Duodenal mucosa (tissue), 2 donors: Measurements from ENCODE around the gene NAA10.

Experiments
- H3K27ac ChIP-seq: one replicate; pipeline ENCODE4 v1.7.0; 2013; ENCODE audit warnings: low read depth, low read length
- H3K27me3 ChIP-seq, 2 donors: one replicate each; pipeline ENCODE4 v1.7.0; 2013; ENCODE audit warnings: low read length in 2 of 2, control low read depth in 1 of 2; ENCODE audit not compliant: insufficient read depth in 2 of 2, control insufficient read depth in 1 of 2
- H3K36me3 ChIP-seq, 2 donors: one replicate each; pipeline ENCODE4 v1.7.0; 2013; ENCODE audit warnings: low read length in 2 of 2, control low read depth in 1 of 2; ENCODE audit not compliant: insufficient read depth in 2 of 2, control insufficient read depth in 1 of 2
- H3K4me1 ChIP-seq, 2 donors: one replicate each; pipeline ENCODE4 v1.7.0; 2013; ENCODE audit warnings: low read length in 2 of 2, control low read depth in 1 of 2; ENCODE audit not compliant: insufficient read depth in 2 of 2, control insufficient read depth in 1 of 2
- H3K4me3 ChIP-seq, 2 donors: one replicate each; pipeline ENCODE4 v1.7.0; 2013; ENCODE audit warnings: low read length in 2 of 2, low read depth in 1 of 2
- H3K9ac ChIP-seq, 2 donors: one replicate each; pipeline ENCODE4 v1.7.0; 2013; ENCODE audit warnings: low read length in 2 of 2, low read depth in 1 of 2
- H3K9me3 ChIP-seq, 2 donors: one replicate each; pipeline ENCODE4 v1.7.0; 2013; ENCODE audit warnings: low read length in 2 of 2, control low read depth in 1 of 2; ENCODE audit not compliant: control insufficient read depth in 1 of 2

Gene NAA10

GRCh38 chrX:153902385-153902784, 32.5 kb downstream of the NAA10 start:
- Histone ChIP-seq H3K27me3 (no peaks in the 10 kb centered on the region), H3K4me3 (no peak overlapping the region), H3K4me1 (peaks cover 3 to 5% of the 10 kb centered on the region in 2 donors), H3K36me3 (no peaks in the 10 kb centered on the region), H3K9me3 (no peaks in the 10 kb centered on the region), H3K27ac (no peak overlapping the region), H3K9ac (no peak overlapping the region)

- Histone ChIP-seq H3K27ac (no peak overlapping the region), H3K36me3 (no peaks in the 10 kb centered on the region), H3K4me1 (peaks cover 3 to 5% of the 10 kb centered on the region in 2 donors), H3K4me3 (no peak overlapping the region), H3K9ac (no peak overlapping the region), H3K27me3 (no peaks in the 10 kb centered on the region), H3K9me3 (no peaks in the 10 kb centered on the region)
Observed at GRCh38 chrX:153901753-153902140, 33.1 kb downstream of the NAA10 start.

- no peak overlapping the region for H3K9ac ChIP-seq
- H3K27me3 ChIP-seq = no peaks in the 10 kb centered on the region
- peaks cover 3 to 5% of the 10 kb centered on the region in 2 donors for H3K4me1 ChIP-seq
- no peak overlapping the region for H3K27ac ChIP-seq
- no peaks in the 10 kb centered on the region for H3K36me3 ChIP-seq
- H3K9me3 ChIP-seq = no peaks in the 10 kb centered on the region
- H3K4me3 ChIP-seq = no peak overlapping the region
Observed at GRCh38 chrX:153900831-153901752, 33.7 kb downstream of the NAA10 start.

GRCh38 chrX:153897899-153898298, 36.9 kb downstream of the NAA10 start:
- no peaks in the 10 kb centered on the region for H3K27me3 ChIP-seq
- no peak overlapping the region for H3K27ac ChIP-seq
- H3K36me3 ChIP-seq = no peaks in the 10 kb centered on the region
- H3K4me1 ChIP-seq = no peaks in the 10 kb centered on the region
- no peaks in the 10 kb centered on the region for H3K9me3 ChIP-seq
- H3K4me3 ChIP-seq = no peak overlapping the region
- no peak overlapping the region for H3K9ac ChIP-seq

GRCh38 chrX:153889123-153889522, 45.7 kb downstream of the NAA10 start:
- no peak overlapping the region for H3K4me3 ChIP-seq
- H3K9ac ChIP-seq = no peak overlapping the region
- H3K4me1 ChIP-seq = peaks cover 0 to 4% of the 10 kb centered on the region in 2 donors
- H3K9me3 ChIP-seq = no peaks in the 10 kb centered on the region
- no peak overlapping the region for H3K27ac ChIP-seq
- no peaks in the 10 kb centered on the region for H3K36me3 ChIP-seq
- H3K27me3 ChIP-seq = peaks cover 11 to 20% of the 10 kb centered on the region in 2 donors

GRCh38 chrX:153888344-153888743, 46.5 kb downstream of the NAA10 start:
- H3K4me3 ChIP-seq = no peak overlapping the region
- peaks cover 15 to 25% of the 10 kb centered on the region in 2 donors for H3K27me3 ChIP-seq
- H3K27ac ChIP-seq = no peak overlapping the region
- H3K4me1 ChIP-seq = peaks cover 0 to 4% of the 10 kb centered on the region in 2 donors
- H3K9me3 ChIP-seq = no peaks in the 10 kb centered on the region
- H3K9ac ChIP-seq = no peak overlapping the region
- no peaks in the 10 kb centered on the region for H3K36me3 ChIP-seq

- Histone ChIP-seq H3K9ac (no peak overlapping the region), H3K27ac (no peak overlapping the region), H3K4me1 (peaks cover 0 to 4% of the 10 kb centered on the region in 2 donors), H3K9me3 (no peaks in the 10 kb centered on the region), H3K27me3 (peaks cover 15 to 25% of the 10 kb centered on the region in 2 donors), H3K36me3 (no peaks in the 10 kb centered on the region), H3K4me3 (no peak overlapping the region)
Observed at GRCh38 chrX:153887385-153887784, 47.5 kb downstream of the NAA10 start.

- H3K27ac ChIP-seq = no peak overlapping the region
- peaks cover 0 to 4% of the 10 kb centered on the region in 2 donors for H3K4me1 ChIP-seq
- no peak overlapping the region for H3K4me3 ChIP-seq
- no peaks in the 10 kb centered on the region for H3K9me3 ChIP-seq
- no peak overlapping the region for H3K9ac ChIP-seq
- H3K36me3 ChIP-seq = no peaks in the 10 kb centered on the region
- peaks cover 15 to 25% of the 10 kb centered on the region in 2 donors for H3K27me3 ChIP-seq
Observed at GRCh38 chrX:153886915-153887314, 47.9 kb downstream of the NAA10 start.

GRCh38 chrX:153885968-153886903, 48.6 kb downstream of the NAA10 start, which contains the start of gene L1CAM:
TSS of gene L1CAM (minus strand) at chrX:153886173. CDS start at chrX:153875836, 10,337 bp downstream.
- Histone ChIP-seq H3K36me3 (no peaks in the 10 kb centered on the region), H3K9me3 (no peaks in the 10 kb centered on the region), H3K27ac (no peak within 1 kb of the TSS), H3K9ac (no peak within 1 kb of the TSS), H3K4me1 (peaks cover 0 to 4% of the 10 kb centered on the region in 2 donors), H3K27me3 (peaks cover 15 to 25% of the 10 kb centered on the region in 2 donors), H3K4me3 (no peak within 1 kb of the TSS)
